SW480 (cell line): Measurements from ENCODE around the gene C1orf232.

Source experiments
- DNase-seq: peaks from one replicate; pipeline ENCODE4 v3.0.0-alpha.2; 2016; ENCODE audit warnings: low spot score

Gene C1orf232

DNA sequence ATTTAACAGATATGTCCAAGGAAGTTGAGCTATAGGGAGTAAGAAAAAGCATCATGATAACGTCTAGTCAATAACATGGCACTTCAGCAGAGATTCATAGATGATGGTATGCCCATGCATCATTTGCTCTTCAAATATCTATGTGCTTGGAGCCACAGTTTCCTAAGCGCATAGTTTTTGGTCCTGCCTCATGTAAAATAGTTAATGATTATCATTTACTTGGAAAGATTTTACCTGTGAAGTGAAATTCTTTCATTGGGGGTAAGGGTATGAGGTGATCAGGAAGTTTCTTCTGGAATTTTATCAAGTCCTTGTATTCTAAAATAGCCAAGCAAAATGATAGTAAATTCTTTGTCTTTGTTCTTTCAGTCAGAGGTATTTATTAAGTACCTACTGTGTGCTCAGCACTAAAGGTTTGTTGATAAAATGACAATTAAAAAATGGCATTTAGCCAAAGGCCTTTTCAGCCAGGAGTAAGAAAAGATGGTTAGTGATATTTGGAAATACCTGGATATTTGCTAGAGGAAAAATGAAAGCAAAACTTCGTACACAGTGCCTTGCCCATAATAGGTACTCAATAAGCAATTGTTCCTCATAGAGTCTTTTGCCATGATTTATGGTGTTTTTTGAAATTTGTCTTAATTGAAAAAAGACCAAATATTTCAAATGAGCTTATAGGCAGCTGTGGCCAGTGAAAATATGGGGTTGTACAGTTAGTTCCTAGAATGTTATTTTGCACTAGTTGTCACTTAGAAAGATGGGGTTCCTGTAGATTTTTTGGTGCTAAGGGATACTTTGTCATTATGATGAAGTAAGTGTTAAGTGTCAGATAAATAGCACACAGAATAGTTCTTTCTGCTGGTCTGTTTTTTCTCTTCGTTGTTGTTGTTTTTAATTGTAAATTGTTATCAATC is 44.1 kb downstream of the C1orf232 start:
- DNase-seq: no peak

DNA sequence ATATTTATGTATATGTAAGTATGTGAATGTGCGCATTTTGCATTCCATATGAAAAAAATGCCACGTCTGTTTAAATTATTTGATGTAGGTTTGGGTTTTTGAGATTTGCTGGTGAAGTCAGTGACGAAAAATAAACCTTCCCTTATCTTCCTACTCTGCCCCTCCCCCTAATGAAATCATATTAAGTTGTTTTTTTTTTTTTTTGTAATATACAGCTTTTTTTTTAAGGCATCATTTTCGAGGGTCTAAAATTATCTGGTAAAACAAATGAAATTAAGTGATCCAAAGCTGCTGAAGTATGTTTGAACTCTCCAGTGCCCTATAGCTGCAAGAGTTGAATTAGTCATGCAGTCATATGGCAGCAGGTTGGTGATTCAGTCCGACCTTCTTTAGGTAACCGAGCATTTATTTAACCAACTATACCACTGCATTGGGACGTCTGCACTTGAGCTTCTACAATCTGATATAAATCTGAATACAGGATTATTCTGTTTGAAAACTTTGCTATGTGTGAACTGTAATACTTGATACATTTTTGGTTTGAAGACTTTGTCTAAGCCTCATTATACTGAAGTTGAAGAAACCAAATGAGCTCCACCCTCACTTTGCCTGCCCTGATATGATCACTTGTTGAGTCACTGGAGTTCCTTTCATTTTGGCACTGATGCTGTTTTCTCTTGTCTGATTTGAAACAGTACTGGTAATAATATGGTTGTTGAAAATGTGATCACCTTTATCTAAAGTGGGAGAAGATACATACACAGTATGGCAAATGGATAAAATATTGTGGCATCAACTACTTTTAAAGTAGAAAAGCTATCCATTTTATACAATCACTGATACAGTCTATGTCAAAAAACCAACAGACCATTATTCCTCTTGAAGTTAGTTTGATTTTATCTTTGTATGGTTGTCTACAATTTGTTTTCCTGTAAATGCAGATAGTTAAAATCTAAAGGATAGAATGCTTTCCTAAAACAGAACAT is 45.5 kb downstream of the C1orf232 start:
- no peak for DNase-seq

DNA sequence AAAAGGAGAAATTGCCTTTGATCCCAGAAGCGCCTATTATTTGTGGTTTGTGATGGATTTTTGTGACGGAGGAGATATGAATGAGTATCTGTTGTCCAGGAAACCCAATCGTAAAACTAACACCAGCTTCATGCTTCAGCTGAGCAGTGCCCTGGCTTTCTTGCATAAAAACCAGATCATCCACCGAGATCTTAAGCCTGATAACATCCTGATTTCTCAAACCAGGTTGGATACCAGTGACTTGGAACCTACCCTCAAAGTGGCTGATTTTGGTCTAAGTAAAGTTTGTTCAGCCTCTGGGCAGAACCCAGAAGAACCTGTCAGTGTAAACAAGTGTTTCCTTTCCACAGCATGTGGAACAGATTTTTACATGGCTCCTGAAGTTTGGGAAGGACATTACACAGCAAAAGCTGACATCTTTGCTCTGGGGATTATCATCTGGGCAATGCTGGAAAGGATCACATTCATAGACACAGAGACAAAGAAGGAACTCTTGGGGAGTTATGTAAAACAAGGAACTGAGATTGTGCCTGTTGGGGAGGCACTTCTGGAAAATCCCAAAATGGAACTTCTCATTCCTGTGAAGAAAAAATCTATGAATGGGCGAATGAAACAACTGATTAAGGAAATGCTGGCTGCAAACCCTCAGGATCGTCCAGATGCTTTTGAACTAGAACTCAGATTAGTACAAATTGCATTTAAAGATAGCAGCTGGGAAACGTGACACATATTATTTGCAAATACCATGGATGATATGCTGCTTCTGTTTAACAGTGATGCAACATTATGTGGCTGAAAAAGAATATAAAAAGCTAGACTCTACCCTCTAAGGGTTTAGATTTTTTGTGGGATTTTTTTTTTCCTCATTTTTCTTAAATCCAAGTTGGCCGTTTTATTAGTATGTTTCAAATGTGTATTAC is 46.6 kb downstream of the C1orf232 start:
- DNase-seq: peak; percentile 39

DNA sequence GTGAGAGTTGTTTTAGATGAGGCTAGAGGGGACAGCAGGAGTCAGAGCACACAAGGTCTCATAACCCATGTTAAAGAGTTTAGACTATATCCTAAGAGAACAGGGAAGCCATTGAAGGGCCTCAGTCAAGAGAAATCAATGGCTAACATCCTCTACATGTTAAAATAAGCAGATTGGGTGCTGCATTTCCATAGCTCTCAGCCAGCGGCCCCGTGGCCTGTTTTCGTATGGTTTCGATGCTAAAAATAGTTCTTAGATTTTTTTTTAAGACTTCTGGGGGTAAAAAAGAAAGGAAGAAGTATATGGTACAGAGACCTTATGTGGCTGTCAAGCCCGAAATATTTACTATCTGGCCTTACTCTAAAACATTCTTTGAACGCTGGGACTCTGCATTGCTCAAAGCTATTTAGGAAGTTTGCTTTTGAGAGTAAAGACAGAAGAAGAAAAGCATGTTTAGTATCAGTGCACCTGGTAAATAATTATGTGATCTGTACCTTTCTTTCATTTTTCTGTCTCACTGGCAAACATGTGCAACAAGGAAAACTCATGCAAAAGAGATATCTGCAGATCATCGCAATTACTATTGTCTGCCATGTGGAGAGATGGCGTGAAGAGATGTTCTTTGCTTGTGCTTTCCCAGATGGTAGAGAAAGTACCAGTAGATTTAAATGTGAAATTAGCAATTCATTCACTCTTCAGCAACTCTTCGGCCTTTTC is 48.7 kb downstream of the C1orf232 start:
- DNase-seq: no peak

DNA sequence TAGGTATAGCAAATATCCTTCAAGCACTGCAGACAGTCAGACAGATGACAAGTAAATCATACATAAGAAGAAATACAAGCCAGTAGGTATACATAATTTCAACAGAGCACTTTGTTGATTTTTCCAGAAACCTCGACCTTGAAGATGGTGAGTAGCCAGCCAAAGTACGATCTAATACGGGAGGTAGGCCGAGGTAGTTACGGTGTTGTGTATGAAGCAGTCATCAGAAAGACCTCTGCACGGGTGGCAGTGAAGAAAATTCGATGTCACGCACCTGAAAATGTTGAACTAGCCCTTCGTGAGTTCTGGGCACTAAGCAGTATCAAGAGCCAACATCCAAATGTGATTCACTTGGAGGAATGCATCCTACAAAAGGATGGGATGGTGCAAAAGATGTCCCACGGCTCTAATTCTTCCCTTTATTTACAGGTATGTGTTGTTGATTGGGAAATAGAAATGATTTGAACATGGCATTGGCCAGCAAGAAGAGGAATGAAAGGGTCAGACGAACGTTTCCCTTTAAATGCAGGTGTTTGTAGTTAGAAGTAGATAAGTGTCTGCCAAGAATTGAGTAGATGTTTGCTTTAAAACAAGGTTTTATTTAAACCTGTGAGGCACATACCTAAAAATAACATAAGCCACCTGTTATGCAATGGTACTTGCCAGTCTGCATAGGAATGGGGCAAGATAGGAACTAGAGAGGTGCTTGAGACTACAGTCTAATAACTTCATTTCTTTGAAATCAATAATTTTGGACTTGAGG is 54.4 kb downstream of the C1orf232 start:
- DNase-seq: no peak
